Kidney epithelial cell (primary cell): ENCODE data around the gene DNAJA4. TPM values are rescaled to one million over a fixed set of nuclear protein-coding genes. Genes with fewer than 3 reads are reported as not detected.
A peak's percentile ranks its signal among the peaks of the same experiment; 100 is the strongest.

Experiments used
- DNase-seq: peaks from one replicate; pipeline ENCODE4 v3.0.0-alpha.2; 2010; ENCODE audit warnings: low read depth
- H3K27me3 ChIP-seq: 2 replicates; pipeline ENCODE4 v1.6.0; 2011; ENCODE audit warnings: low read length; ENCODE audit not compliant: control insufficient read depth, insufficient read depth
- H3K36me3 ChIP-seq: 2 replicates; pipeline ENCODE4 v1.5.1; 2011; ENCODE audit warnings: low read length; ENCODE audit not compliant: control insufficient read depth, insufficient read depth
- H3K4me3 ChIP-seq: 2 replicates; pipeline ENCODE4 v1.5.1; 2011; ENCODE audit warnings: low read depth, mild to moderate bottlenecking, control low read depth, low read length
- CTCF ChIP-seq: IDR thresholded peaks from 2 replicates; pipeline ENCODE4 v1.5.1; 2011; ENCODE audit warnings: mild to moderate bottlenecking, moderate library complexity, low read length, control low read depth, inconsistent platforms; ENCODE audit not compliant: insufficient read depth, poor library complexity, severe bottlenecking
- total RNA-seq: library from RNA; depleted of rRNA; stranded (reverse); fragments of >200 nt; gene quantifications from 2 replicates; pipeline ENCODE4 v1.2.3, GENCODE V29; 2015

The DNAJA4 gene
- total RNA-seq, 1 donor from 2014 or later = 11.0 TPM

- Histone ChIP-seq H3K4me3 (no peak overlapping the region), H3K27me3 (no peaks in the 10 kb centered on the region), H3K36me3 (no peaks in the 10 kb centered on the region)
- DNase-seq = peak; percentile 62
- TF ChIP-seq CTCF = no peak
Observed at GRCh38 chr15:78265752-78266224, 1.4 kb downstream of the DNAJA4 start.

GRCh38 chr15:78266229-78266628 is 1.9 kb downstream of the DNAJA4 start:
- DNase-seq = no peak
- TF ChIP-seq CTCF = no peak
- H3K36me3 ChIP-seq = no peaks in the 10 kb centered on the region
- no peak overlapping the region for H3K4me3 ChIP-seq
- no peaks in the 10 kb centered on the region for H3K27me3 ChIP-seq

- Histone ChIP-seq H3K27me3 (no peaks in the 10 kb centered on the region), H3K4me3 (no peak overlapping the region), H3K36me3 (no peaks in the 10 kb centered on the region)
- no peak for TF ChIP-seq CTCF
- DNase-seq = no peak
Observed at GRCh38 chr15:78266806-78267205, 2.4 kb downstream of the DNAJA4 start.

GRCh38 chr15:78272316-78272715 is 8.0 kb downstream of the DNAJA4 start:
- no peak for DNase-seq
- H3K36me3 ChIP-seq = no peaks in the 10 kb centered on the region
- H3K27me3 ChIP-seq = no peaks in the 10 kb centered on the region
- H3K4me3 ChIP-seq = no peak overlapping the region
- TF ChIP-seq CTCF = no peak

GRCh38 chr15:78272776-78273175 is 8.4 kb downstream of the DNAJA4 start:
- DNase-seq = no peak
- TF ChIP-seq CTCF = no peak
- H3K4me3 ChIP-seq = no peak overlapping the region
- no peaks in the 10 kb centered on the region for H3K36me3 ChIP-seq
- no peaks in the 10 kb centered on the region for H3K27me3 ChIP-seq

GRCh38 chr15:78274994-78275393 is 10.6 kb downstream of the DNAJA4 start:
- Histone ChIP-seq H3K4me3 (no peak overlapping the region), H3K27me3 (no peaks in the 10 kb centered on the region), H3K36me3 (no peaks in the 10 kb centered on the region)
- TF ChIP-seq CTCF = no peak
- DNase-seq = no peak
